AG04449 (cell line): ENCODE results near the gene ATP5F1D.
"Not testable (repeated sequence)": the region's sequence is repeated elsewhere in the genome, so short reads cannot be mapped to it uniquely, and the experiment has no call there.

ENCODE experiments used
- CTCF ChIA-PET: fragments of 350-600 bp; formaldehyde crosslinking; extraction: SDS; loops from one replicate; lab custom pipeline; 2021; ENCODE audit warnings: antibody characterized with exemption; lab: Yijun Ruan, JAX
- POLR2A ChIA-PET: fragments of 400-600, 350-600 bp; formaldehyde crosslinking; extraction: SDS; loops from one replicate; lab custom pipeline; 2020; ENCODE audit warnings: antibody characterized with exemption, inconsistent platforms; lab: Yijun Ruan, JAX
- DNase-seq: peaks from one replicate; pipeline ENCODE4 v3.0.0-alpha.2; 2010; ENCODE audit warnings: low read depth, low spot score
- H3K4me3 ChIP-seq: 2 replicates; pipeline ENCODE4 v1.5.1; 2011; ENCODE audit warnings: low read depth, mild to moderate bottlenecking, control low read depth, low read length
- CTCF ChIP-seq: IDR thresholded peaks from one replicate; pipeline ENCODE4 v1.5.1; 2011; ENCODE audit warnings: mild to moderate bottlenecking, moderate library complexity, low read length, control low read depth, inconsistent platforms; ENCODE audit not compliant: insufficient read depth; ENCODE audit errors: missing control alignments

Gene ATP5F1D

GRCh38 chr19:1241417-1242095 is at the start of gene ATP5F1D:
Gene ATP5F1D, plus strand, starts transcription at chr19:1241751. Its CDS starts 100 bp downstream, at chr19:1241851.
- ChIA-PET POLR2A (interaction anchor here (0.6 to 1.8 kb wide), 5 partner anchors 12 to 249 kb away, joined by 3 to 13 read pairs (median 5); partner anchors contain the start of genes CIRBP and REEP6), CTCF (interaction anchor here (0.6 to 9.7 kb wide), 29 partner anchors 11 to 500 kb away, joined by 3 to 626 read pairs (median 4); partner anchors contain the start of gene CIRBP)
- DNase-seq, result no peak
- no peak for TF ChIP-seq CTCF
- peak within 1 kb of the TSS; percentile 72 for H3K4me3 ChIP-seq

GRCh38 chr19:1199531-1199930 is 42.0 kb upstream of the ATP5F1D start:
- CTCF ChIA-PET, result interaction anchor here (1.3 to 3.3 kb wide), 3 partner anchors 8 to 86 kb away, joined by 3 to 30 read pairs (median 4); no protein-coding TSS in a partner anchor
- no peak for TF ChIP-seq CTCF
- DNase-seq, result no peak
- POLR2A ChIA-PET, result no interaction called here
- no peak overlapping the region for H3K4me3 ChIP-seq

GRCh38 chr19:1200614-1201013 is 40.9 kb upstream of the ATP5F1D start:
- CTCF ChIA-PET, result interaction anchor here (1.0 to 3.3 kb wide), 4 partner anchors 9 to 144 kb away, joined by 3 to 30 read pairs (median 3); no protein-coding TSS in a partner anchor
- DNase-seq, POLR2A ChIA-PET, H3K4me3 ChIP-seq: not testable (repeated sequence)

DNA sequence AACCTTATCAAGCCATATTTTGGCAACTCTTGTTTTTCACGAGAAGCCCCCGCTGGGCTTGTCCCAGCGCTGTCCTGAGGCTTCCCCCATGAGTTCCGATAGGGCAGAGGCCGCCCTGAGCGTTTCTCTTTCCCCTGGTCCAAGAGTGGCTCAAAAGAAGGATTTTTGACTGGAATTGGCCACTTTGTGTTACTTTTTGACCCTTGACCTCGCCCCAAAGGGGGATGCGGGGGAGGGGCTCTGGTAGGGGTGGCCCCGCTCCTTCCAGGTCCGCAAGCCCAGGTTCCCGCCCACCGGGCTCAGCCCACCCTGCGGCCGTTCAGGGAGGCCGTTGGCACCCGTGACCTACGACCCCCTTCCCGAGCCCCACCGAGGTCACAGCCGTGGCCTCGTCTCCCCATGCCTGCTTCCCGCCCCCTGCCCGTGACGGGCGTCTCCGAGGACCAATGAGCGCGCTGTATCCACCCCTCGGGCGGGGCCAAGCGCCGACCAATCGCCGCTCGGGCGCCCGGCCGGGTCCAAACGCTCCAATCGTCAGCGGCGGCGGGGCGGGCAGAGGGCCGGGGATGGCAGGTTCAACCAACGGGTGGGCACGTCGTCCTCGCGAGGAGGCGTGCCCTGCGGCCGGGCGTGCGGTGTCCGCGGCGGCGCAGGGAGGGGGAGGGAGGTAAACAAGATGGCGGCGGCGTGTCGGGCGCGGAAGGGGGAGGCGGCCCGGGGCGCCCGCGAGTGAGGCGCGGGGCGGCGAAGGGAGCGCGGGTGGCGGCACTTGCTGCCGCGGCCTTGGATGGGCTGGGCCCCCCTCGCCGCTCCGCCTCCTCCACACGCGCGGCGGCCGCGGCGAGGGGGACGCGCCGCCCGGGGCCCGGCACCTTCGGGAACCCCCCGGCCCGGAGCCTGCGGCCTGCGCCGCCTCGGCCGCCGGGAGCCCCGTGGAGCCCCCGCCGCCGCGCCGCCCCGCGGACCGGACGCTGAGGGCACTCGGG is 36.1 kb upstream of the ATP5F1D start, which contains the start of gene STK11:
STK11 (plus strand) TSS at position 665 of the 986 bp plus-strand sequence. CDS start 1,136 bp downstream, outside the sequence.
- peak within 1 kb of the TSS; percentile 75 for H3K4me3 ChIP-seq
- TF ChIP-seq CTCF, result no peak
- peak; percentile 65 for DNase-seq
- CTCF ChIA-PET, result interaction anchor here (3.1 kb wide), 1 partner anchor 11 kb away, joined by 27 read pairs; no protein-coding TSS in a partner anchor
- POLR2A ChIA-PET, result no interaction called here

GRCh38 chr19:1206150-1206863 is 35.2 kb upstream of the ATP5F1D start:
- no peak for TF ChIP-seq CTCF
- peak overlapping the region; percentile 75 for H3K4me3 ChIP-seq
- no peak for DNase-seq
- ChIA-PET POLR2A (no interaction called here), CTCF (no interaction called here)

GRCh38 chr19:1206864-1207450 is 34.6 kb upstream of the ATP5F1D start:
- DNase-seq, result no peak
- TF ChIP-seq CTCF, result no peak
- ChIA-PET CTCF (no interaction called here), POLR2A (no interaction called here)
- peak overlapping the region; percentile 75 for H3K4me3 ChIP-seq

- POLR2A ChIA-PET, DNase-seq: not testable (repeated sequence)
- 0 out of 2 replicates have a peak overlapping the region, but pooled peaks have one; percentile 12 for H3K4me3 ChIP-seq
- CTCF ChIA-PET, result interaction anchor here (2.2 kb wide), 1 partner anchor 14 kb away, joined by 12 read pairs; no protein-coding TSS in a partner anchor
Measured at GRCh38 chr19:1208830-1209229, 32.7 kb upstream of the ATP5F1D start.
